ENCODE results near the gene ENKUR. TPM values are rescaled to one million over a fixed set of nuclear protein-coding genes. Genes with fewer than 3 reads are reported as not detected.

The ENKUR gene
- total RNA-seq, 2 experiments from 2014 or later, result not detected

GRCh38 chr10:24938525-24938924 is 77.4 kb downstream of the ENKUR start:
- POLR2A ChIA-PET, result no interaction called here
- peaks cover 4% of the 10 kb centered on the region for H3K4me1 Mint-ChIP-seq
- ATAC-seq (ENCODE audit: low read depth) (no peak), DNase-seq (no peak)
- no peaks in the 10 kb centered on the region for H3K27me3 Mint-ChIP-seq
- no peaks in the 10 kb centered on the region for H3K36me3 Mint-ChIP-seq
- no peak overlapping the region for H3K27ac Mint-ChIP-seq
- no peak overlapping the region for H3K4me3 Mint-ChIP-seq
- H3K9me3 Mint-ChIP-seq, result no peaks in the 10 kb centered on the region

GRCh38 chr10:24938076-24938475 is 77.9 kb downstream of the ENKUR start:
- Mint-ChIP-seq H3K4me3 (no peak overlapping the region), H3K27ac (no peak overlapping the region), H3K9me3 (no peaks in the 10 kb centered on the region), H3K27me3 (no peaks in the 10 kb centered on the region), H3K36me3 (no peaks in the 10 kb centered on the region), H3K4me1 (peaks cover 4% of the 10 kb centered on the region)
- no peak for ATAC-seq (ENCODE audit: low read depth)
- POLR2A ChIA-PET, result no interaction called here
- no peak for DNase-seq

GRCh38 chr10:24935504-24936292 is 80.3 kb downstream of the ENKUR start:
- no peak for DNase-seq
- H3K27ac Mint-ChIP-seq, result no peak overlapping the region
- no peaks in the 10 kb centered on the region for H3K36me3 Mint-ChIP-seq
- POLR2A ChIA-PET, result no interaction called here
- H3K4me3 Mint-ChIP-seq, result no peak overlapping the region
- peaks cover 2% of the 10 kb centered on the region for H3K27me3 Mint-ChIP-seq
- no peaks in the 10 kb centered on the region for H3K9me3 Mint-ChIP-seq
- H3K4me1 Mint-ChIP-seq, result peaks cover 4% of the 10 kb centered on the region
- ATAC-seq (ENCODE audit: low read depth), result no peak

Other genes starting within 250 kb of the ENKUR start
- gene PRTFDC1, start 63.6 kb downstream of the ENKUR start, total RNA-seq, result 1 to 10 TPM; 1.5 to 2.0 TPM
- 1 to 10 TPM; 4.2 to 4.7 TPM for gene THNSL1, start 454 bp upstream of the ENKUR start, total RNA-seq
- gene GPR158, start 158.8 kb upstream of the ENKUR start, total RNA-seq, result not detected

Data from activated naive CD8-positive, alpha-beta T cell treated with anti-CD3 and anti-CD28 coated beads, Interleukin-2, amount 10 ng/mL, durations not matched to agents 7 days and 5 days (primary cell).